Measurements from ENCODE around the gene SH3BP2. TPM values are rescaled to one million over a fixed set of nuclear protein-coding genes. Genes with fewer than 3 reads are reported as not detected.

Gene SH3BP2
- total RNA-seq, 1 experiment from 2014 or later: 54.0 TPM

DNA sequence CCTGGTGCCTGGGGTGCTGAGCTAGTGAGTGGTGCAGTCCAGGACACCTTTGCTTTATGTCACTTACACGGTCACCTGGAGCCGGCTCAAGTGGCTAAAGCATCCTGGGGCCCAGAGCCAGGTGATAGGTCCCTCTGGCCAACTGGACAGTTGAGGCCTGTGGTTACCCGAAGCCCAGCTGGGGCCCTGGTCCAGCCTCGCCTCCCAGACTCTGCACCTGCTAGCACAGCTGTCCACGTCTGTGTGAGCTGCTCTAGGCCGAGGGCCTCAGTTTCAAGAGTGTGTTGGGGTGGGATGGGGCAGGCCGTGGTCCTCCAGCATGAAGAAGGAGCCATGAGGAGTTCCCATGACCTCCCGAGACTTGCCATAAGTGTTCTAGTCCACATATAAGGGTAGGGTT, 43.1 kb downstream of the SH3BP2 start:
- Histone ChIP-seq H3K9me2 (ENCODE audit: insufficient read depth) (no peaks in the 10 kb centered on the region), H3K27ac (no peak overlapping the region), H2AFZ (no peak overlapping the region), H3F3A (ENCODE audit: insufficient read depth, low read depth) (0 out of 2 replicates have a peak, but pooled peaks cover 2% of the 10 kb centered on the region), H3K27me3 (ENCODE audit: insufficient read depth, low read depth) (no peaks in the 10 kb centered on the region), H4K20me1 (ENCODE audit: insufficient read depth) (no peaks in the 10 kb centered on the region), H3K9me3 (ENCODE audit: insufficient read depth, low read depth) (no peaks in the 10 kb centered on the region), H3K4me3 (no peak overlapping the region), H3K4me1 (replicated peaks; ENCODE audit: insufficient read depth) (no peaks in the 10 kb centered on the region), H3K36me3 (ENCODE audit: low read depth) (no peaks in the 10 kb centered on the region), H3K79me2 (ENCODE audit: low read depth) (no peaks in the 10 kb centered on the region), H3K4me2 (no peak overlapping the region)
- TF ChIP-seq, protein P1, sequence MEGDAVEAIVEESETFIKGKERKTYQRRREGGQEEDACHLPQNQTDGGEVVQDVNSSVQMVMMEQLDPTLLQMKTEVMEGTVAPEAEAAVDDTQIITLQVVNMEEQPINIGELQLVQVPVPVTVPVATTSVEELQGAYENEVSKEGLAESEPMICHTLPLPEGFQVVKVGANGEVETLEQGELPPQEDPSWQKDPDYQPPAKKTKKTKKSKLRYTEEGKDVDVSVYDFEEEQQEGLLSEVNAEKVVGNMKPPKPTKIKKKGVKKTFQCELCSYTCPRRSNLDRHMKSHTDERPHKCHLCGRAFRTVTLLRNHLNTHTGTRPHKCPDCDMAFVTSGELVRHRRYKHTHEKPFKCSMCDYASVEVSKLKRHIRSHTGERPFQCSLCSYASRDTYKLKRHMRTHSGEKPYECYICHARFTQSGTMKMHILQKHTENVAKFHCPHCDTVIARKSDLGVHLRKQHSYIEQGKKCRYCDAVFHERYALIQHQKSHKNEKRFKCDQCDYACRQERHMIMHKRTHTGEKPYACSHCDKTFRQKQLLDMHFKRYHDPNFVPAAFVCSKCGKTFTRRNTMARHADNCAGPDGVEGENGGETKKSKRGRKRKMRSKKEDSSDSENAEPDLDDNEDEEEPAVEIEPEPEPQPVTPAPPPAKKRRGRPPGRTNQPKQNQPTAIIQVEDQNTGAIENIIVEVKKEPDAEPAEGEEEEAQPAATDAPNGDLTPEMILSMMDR (conservative IDR thresholded peaks at IDR 0.05): no peak
- no peak for TF ChIP-seq EZH2 (IDR thresholded peaks at IDR 0.05; ENCODE audit: low read depth)
- no peak for DNase-seq
- POLR2A ChIA-PET (ENCODE audit: unreplicated experiment): no interaction called here
- no TSS peak for BruUV-seq (replicated peaks)
- CTCF ChIA-PET: no interaction called here
- intact Hi-C loops (cut with micrococcal nuclease; ENCODE audit: unreplicated experiment): no loop called here

DNA sequence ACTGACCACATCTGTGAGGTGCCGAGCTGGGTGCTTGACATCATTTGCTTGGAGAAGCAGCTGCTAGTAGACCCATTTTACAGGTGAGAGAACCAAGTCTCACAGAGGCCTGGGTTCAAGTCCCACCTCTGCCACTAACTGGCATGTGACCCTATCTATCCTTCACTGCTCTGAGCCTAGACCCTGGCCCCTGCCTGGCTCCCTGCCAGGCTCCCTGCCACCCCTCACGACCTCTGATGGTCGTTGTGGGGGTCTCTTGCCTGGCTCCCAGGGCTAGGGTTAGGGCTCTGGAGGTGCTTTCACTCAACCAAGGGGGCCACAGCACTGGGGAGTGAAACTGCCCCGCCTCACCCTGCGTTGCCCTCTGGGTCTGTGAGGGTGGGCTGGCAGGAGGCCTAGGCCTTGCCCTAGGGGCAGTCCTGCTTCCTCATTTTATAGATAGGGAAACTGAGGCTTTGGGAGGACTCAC, 43.5 kb downstream of the SH3BP2 start:
- intact Hi-C loops (cut with micrococcal nuclease; ENCODE audit: unreplicated experiment): no loop called here
- no peaks in the 10 kb centered on the region for H3K9me2 ChIP-seq (ENCODE audit: insufficient read depth)
- H3K9me3 ChIP-seq (ENCODE audit: insufficient read depth, low read depth): no peaks in the 10 kb centered on the region
- no peak for DNase-seq
- 0 out of 2 replicates have a peak, but pooled peaks cover 2% of the 10 kb centered on the region for H3F3A ChIP-seq (ENCODE audit: insufficient read depth, low read depth)
- H3K4me2 ChIP-seq: no peak overlapping the region
- ChIA-PET POLR2A (ENCODE audit: unreplicated experiment) (no interaction called here), CTCF (no interaction called here)
- H3K4me3 ChIP-seq: no peak overlapping the region
- no peak overlapping the region for H3K27ac ChIP-seq
- no TSS peak for BruUV-seq (replicated peaks)
- no peaks in the 10 kb centered on the region for H3K27me3 ChIP-seq (ENCODE audit: insufficient read depth, low read depth)
- no peak overlapping the region for H2AFZ ChIP-seq
- no peaks in the 10 kb centered on the region for H3K36me3 ChIP-seq (ENCODE audit: low read depth)
- H4K20me1 ChIP-seq (ENCODE audit: insufficient read depth): no peaks in the 10 kb centered on the region
- no peaks in the 10 kb centered on the region for H3K4me1 ChIP-seq (replicated peaks; ENCODE audit: insufficient read depth)
- TF ChIP-seq, protein P1 (conservative IDR thresholded peaks at IDR 0.05): no peak
- TF ChIP-seq EZH2 (IDR thresholded peaks at IDR 0.05; ENCODE audit: low read depth): no peak
- no peaks in the 10 kb centered on the region for H3K79me2 ChIP-seq (ENCODE audit: low read depth)

- Histone ChIP-seq H3F3A (ENCODE audit: insufficient read depth, low read depth) (0 out of 2 replicates have a peak, but pooled peaks cover 2% of the 10 kb centered on the region), H3K9me2 (ENCODE audit: insufficient read depth) (no peaks in the 10 kb centered on the region), H4K20me1 (ENCODE audit: insufficient read depth) (no peaks in the 10 kb centered on the region), H3K79me2 (ENCODE audit: low read depth) (no peaks in the 10 kb centered on the region), H3K36me3 (ENCODE audit: low read depth) (no peaks in the 10 kb centered on the region), H2AFZ (no peak overlapping the region), H3K27me3 (ENCODE audit: insufficient read depth, low read depth) (no peaks in the 10 kb centered on the region), H3K27ac (no peak overlapping the region), H3K4me3 (no peak overlapping the region), H3K9me3 (ENCODE audit: insufficient read depth, low read depth) (no peaks in the 10 kb centered on the region), H3K4me1 (replicated peaks; ENCODE audit: insufficient read depth) (no peaks in the 10 kb centered on the region), H3K4me2 (no peak overlapping the region)
- DNase-seq: no peak
- no TSS peak for BruUV-seq (replicated peaks)
- intact Hi-C loops (cut with micrococcal nuclease; ENCODE audit: unreplicated experiment): no loop called here
- CTCF ChIA-PET: no interaction called here
- no peak for TF ChIP-seq EZH2 (IDR thresholded peaks at IDR 0.05; ENCODE audit: low read depth)
- TF ChIP-seq, protein P1 (conservative IDR thresholded peaks at IDR 0.05): no peak
- POLR2A ChIA-PET (ENCODE audit: unreplicated experiment): no interaction called here
Observed at GRCh38 chr4:2837110-2837903, 44.4 kb downstream of the SH3BP2 start.

Measured in PC-9 (cell line).